GM19025 (cell line): ENCODE data around the gene TRIM41.
"Not testable (repeated sequence)": the region's sequence is repeated elsewhere in the genome, so short reads cannot be mapped to it uniquely, and the experiment has no call there.

ENCODE experiments used
- ATAC-seq: cut with Tn5 transposase; IDR thresholded peaks from one replicate; pipeline ENCODE4 v1.9.1; 2021; ENCODE audit warnings: mild to moderate bottlenecking, low read depth, moderate library complexity; ENCODE audit not compliant: unreplicated experiment

Gene TRIM41

DNA sequence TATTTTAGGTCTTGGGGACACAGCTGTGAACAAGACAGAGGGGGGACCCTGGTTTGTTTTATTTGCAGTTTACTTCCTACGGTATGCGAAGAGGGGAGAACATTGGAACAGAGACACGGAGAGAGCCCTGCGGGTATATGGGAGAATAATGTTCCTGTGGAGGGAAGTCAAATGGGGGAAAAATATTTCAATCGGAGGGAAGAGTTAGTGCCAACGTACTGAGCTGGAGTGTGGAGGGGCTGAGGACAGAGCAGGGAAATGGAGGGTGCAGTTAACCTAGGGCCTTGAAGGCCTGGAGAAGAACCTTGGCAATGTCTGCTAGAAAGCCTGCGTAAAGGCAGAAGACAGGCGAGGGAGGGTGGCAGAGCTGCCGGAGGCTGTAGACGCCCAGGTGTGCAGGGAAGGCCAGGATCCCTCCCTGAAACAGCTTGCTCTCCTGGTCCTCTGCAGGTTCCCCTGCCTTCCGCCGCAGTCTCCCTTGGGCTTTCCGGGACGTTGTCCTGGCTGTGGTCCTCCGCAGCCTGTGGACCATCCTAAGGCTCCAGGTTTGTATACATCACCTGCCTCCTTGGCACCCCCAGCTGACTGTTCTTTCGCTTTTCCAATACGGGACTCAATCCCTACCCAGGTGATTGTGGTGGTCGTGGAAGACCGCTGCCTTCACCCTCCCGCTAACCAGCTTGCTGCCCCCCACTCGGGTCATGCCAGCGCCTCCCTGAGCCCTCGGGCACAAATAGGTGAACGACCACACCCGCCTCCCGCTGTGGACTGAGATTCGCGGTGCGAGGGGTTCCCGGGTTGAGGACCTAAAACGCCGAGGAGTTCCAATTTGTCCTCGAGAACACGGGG is 22.6 kb downstream of the TRIM41 start:
- no peak for ATAC-seq

DNA sequence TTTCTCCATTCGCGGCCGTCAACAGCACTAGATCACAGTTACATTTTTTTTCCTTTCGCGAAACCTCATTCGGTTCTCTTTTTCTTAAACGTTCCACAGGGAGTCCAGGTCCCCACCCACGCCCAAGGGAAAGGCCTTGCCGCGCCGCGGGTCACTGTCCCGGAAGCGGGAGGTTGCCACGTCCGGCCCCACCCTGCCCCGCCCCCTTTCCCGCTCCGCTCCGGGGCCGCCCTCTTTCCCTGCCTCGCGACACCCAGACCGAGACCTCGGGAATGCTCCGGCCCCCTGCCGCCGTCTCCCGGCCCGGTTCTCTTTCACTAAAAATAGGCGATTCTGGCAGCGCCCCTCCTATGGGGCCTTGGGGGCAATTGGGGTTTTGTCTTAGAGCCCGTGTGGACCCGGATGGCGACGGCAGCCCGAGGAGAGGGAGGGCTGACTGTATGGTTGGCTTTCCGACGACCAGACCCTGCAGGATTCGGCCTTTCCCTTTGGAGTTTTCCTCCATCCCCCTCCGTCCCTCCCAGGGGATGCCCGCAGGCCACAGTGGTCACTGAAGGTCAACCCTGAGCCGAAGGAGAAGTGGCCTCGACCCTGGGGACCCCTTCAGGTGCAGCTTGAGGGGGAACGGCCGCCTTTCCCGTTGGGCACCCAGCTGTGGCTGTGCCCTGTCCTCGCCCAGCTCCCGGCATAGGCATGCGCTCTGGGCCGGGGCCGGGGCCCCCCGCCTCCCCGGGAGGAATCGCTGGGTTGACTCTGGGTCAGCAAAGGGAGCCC is 23.4 kb downstream of the TRIM41 start:
- peak; percentile 38 for ATAC-seq

DNA sequence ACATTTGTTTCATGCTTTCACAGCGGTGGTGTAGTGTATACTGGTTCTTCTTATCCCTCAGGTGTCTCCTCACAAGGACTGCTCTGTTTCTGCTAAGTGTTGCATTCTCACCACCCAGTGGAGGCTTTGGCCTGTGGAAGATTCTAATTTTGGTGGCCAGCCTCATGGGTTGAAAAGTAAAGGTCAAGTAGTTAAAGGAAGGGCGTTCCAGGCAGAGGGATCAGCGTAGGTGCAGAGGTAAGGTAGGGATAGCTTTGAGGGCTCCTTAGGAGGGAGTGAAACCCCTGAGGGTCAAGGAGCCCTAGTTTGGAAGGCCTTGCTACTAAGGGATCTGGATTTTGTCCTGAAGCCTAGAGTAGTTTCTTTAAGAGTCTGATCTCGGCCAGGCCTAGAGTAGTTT is 25.2 kb downstream of the TRIM41 start:
- no peak for ATAC-seq

DNA sequence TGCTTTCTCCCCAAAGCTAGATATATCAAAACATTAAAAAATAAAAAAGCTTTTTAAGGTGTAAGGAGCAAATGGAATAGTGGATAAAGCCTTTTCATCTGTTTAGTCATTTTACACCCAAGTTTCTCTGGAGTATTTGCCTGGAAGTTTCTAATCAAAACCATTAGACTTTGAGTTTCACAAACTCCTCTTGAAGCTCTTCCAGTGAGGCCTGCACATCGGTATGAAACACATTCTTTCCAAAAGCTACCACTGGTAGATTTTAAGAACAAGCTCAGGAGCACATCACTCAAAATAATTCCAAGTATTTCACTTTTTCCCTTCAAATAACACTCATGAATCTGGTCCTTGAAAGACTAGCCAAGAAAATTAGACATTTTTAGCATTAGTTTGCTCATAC is 32.2 kb downstream of the TRIM41 start:
- no peak for ATAC-seq

DNA sequence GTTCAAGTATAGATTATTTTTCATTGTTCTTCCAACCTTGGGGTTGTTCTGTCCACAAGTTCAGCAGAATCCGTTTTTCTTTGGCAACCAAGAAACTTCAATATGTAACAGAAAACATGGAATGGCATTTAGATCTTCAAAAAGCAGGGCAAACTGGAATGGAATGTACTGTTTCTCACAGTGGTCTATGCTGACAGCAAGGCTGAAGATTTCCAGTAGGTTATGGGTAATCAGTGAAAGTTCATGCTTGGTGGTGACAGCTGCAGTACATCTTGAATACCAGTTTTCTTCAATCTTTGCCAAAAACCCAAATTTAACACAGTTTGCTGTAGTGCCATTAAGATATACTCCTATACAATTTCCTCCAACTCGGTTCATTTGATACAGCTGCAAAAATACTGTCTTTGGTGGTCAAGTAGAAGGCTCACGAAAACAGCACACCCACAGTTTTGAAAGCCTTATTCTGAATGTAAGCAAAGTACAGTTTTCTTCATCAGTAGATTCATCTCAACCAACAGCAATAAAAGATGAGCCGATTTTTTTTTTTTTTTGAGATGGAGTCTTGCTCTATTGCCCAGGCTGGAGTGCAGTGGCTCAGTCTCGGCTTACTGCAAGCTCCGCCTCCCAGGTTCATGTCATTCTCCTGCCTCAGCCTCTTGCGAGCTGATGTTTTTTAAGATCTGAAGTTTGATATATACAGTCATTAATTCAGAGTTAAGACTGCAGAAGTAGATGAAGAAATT is 32.9 kb downstream of the TRIM41 start:
- no peak for ATAC-seq

DNA sequence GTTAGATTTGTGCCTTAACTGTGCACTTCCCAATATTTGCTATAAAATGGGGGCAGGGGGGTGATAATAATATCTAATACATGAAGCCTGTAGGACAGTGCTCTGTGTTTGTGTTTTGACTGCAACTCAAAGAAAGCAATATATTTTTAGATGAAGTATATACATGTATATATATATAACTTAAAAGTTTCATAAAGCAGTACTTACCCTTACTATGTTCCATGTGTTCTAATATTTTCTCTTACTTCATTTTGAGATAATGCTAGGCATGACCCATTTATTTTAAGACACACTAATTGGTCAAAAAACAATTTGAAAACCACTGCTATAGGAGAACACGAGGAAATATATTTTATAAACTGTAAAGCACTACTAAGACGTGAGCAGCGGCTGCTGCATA is 35.5 kb downstream of the TRIM41 start:
- ATAC-seq = no peak

DNA sequence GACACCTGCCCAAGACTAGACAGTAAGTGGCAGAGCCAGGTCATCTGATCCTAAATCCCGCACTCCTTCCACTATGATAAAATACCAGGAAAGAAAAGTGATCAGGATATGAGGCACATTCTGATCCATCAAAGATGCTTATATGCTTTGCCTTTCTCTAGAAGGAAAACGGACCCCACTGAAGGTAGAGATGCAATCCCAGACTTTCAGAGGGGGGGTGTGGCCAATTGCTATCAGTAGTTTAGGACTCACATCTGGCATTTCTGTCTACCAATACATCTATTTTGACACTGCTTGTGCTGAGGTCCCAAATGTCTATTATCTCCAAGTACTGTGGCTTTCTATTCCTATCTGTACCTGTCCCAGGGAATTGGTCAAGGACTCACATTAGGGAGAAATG is 36.2 kb downstream of the TRIM41 start:
- no peak for ATAC-seq

DNA sequence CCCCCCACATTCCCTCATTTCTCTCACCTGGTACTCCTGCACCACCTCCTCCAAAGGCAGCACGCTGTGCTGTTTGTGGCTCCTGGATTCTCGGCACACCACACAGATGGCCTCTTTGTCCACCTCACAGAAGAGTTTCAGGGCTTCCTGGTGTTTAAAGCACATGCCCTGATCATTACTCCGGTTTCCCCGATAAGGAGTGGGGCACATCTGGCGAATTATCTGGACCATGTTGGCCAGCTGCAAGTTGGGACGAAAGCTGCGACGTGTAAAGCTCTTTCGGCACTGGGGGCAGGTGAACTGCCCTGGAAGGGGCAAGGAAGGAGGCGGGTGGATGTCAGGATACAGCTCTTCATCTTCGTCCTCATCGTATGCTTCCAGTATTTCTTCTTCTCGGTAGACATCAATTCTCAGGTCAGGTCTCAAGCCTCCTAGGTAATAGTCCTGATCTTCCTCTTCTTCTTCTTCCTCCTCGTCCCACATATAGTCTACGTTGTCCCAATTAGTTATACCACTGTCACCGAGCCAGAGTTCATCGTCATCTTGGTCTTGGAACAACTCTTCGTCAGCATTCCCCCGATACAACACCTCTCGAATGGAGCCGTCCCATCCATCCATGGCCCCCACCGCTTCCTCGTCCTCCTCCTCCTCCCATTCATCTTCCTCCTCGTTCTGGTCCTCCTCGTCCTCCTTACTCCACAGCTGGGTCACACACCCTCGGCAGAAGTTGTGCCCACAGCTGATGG is 37.1 kb downstream of the TRIM41 start:
- no peak for ATAC-seq

DNA sequence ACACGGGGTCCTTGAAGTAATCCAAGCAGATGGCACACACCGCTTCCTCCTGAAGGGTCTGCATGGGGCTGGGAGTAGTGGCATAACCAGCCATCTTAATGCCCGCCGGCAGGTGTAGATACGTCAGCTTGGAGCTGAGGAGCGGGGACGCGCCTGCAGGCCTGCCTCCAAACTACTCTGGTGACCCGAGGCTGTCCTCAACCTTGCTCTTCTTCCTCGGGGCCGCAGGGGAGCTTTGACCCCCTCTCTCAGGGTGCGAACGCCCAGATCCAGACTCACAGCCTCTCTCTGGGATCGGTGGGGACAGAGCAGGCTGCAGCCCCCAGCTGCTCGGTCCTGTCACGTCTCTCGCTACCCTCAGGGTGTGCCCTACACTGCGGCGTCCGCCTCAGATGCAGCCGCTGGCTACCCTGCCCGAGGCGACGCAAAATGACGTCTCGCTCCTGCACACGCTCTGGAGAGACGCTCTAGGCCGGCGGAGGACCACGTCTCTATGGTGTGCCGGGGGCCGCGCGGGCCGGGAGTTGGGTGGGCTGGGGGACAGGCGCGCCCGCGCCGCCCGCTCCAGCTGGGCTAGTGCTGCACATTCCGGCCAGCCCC is 37.7 kb downstream of the TRIM41 start, which contains the start of gene TRIM52:
TRIM52 (minus strand) TSS at position 424 of the 600 bp plus-strand sequence; CDS start at position 94, 330 bp downstream.
- peak; percentile 76 for ATAC-seq

DNA sequence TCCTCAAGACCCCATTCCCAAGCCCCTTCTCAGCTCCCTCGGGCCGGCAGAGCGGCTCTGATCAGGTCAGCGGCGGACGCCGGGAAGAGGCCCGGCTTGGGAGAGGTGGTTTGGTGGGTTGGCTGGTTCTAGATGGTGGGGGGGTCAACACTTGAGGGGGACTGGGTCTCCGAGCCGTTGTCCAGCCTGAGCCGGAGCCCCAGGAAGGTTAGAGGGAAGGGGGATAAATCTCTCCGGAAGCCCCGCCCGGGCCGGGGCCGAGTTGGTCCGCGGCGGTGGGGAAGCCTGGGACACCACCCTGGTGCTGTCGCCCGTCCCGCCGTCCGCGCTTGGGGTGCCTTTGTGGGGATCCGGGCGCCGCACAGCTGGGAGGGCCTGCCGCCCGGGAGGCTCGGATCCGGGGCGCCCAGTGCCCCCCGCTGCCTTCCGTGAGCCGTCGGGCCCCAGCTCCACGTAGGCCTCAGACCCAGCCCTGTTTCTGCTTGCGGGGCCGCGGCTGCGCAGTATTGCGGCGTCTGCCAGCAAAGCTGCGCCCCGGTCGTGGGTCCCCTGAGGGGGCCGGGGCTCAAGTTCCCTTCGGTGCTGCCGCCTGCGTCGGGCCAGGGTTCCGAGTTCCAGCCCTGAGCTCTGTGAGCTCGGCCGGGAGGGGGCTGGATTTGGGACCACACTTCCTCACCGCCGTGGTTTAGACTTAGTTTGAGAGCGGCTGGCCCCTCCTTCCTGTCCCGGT is 38.4 kb downstream of the TRIM41 start:
- ATAC-seq = peak; percentile 52

DNA sequence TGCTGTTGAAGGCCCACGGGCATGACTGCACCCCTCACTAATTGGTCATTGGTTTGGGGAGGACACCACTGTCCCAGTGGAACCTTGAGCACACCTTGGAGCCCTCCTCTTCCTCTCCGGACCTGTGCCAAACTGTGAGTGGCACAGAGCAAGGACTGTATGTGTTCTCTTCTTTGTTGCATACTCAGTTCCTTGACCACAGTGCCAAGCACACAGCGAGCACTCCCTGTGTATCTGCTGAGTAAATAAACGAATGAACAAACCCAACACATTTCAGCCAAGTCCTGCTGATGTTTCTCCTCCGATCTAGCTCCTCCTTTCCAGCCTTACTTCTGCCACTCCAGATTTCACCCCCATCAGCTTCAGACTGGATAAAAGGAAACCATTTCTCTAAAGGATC is 40.6 kb downstream of the TRIM41 start:
- ATAC-seq = no peak

DNA sequence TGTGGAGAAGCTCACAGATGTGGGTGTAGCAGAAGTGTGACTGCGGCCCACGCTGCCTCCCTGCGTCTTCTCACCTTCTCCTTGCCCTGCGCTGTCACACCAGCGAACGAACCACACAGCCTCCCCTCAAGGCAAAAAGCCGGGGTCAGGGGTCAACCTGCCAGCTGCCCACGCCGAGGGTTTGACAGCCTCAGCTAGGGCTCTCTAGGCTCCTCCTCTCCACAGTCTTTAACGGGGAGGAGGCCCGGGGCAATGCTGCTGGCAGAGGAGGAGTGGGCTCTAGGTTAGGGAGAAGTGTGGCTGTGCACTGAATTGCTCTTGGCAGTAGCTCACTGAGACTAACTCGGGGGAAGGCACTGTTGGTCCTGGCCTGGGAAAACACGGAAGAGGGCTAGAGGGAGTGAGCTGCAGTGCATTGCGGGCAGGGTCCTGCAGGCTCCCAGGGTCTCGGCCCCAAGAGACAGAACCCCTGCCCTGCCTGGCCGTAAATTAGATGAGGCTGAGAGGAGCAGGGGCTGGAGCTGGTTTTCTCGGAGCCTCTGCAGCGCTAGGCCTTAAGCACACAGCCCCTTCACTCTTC is 42.1 kb downstream of the TRIM41 start:
- no peak for ATAC-seq

DNA sequence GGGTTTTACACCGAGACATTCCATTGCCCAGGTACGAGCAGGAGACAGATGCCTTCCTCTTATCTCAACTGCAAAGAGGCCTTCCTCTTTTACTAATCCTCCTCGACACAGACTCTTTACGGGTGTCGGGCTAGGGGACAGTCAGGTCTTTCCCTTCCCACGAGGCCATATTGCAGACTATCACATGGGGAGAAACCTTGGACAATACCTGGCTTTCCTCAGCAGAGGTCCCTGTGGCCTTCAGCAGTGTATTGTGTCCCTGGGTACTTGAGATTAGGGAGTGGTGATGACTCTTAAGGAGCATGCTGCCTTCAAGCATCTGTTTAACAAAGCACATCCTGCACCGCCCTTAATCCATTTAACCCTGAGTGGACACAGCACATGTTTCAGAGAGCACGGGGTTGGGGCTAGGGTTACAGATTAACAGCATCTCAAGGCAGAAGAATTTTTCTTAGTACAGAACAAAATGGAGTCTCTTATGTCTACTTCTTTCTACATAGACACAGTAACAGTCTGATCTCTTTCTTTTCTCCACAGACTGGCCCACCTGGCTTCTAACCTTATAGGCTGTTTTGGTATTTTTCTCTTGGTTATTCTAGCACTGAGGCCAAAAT is 44.3 kb downstream of the TRIM41 start:
- ATAC-seq = not testable (repeated sequence)

DNA sequence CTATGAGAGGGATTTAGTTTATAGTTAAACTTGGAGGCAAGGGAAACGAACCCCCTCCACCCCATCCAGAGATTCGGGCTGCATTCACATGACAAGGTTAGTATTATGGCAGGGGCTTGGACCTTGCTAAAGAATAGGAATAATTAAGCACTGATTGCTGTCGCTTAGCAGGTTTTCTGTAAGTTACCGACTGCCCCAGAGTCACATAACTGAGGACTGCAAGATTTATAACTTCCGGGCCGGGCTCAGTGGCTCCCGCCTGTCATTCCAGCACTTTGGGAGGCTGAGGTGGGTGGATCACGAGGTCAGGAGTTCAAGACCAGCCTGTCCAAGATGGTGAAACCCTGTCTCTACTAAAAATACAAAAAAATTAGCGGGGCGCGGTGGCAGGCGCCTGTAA is 44.8 kb downstream of the TRIM41 start:
- not testable (repeated sequence) for ATAC-seq

DNA sequence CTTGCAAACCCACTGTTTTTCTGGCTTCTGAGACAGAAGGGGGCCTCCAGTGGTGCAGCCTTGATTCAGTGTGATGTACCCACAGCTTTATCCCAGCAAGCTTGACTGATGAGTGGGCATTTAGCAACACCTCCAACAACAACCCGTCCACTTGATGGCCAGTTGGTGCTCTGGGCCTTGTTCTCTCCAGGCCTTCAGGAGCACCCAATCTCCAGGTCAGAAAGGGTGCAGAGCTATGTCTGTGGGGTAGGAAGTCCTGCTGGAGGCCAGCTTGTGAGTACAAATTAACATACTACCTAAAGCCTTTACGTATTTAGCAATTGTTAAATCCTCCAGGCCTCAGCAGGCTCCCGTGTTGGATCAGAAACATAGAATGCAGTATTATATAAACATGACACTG is 48.0 kb downstream of the TRIM41 start:
- no peak for ATAC-seq

DNA sequence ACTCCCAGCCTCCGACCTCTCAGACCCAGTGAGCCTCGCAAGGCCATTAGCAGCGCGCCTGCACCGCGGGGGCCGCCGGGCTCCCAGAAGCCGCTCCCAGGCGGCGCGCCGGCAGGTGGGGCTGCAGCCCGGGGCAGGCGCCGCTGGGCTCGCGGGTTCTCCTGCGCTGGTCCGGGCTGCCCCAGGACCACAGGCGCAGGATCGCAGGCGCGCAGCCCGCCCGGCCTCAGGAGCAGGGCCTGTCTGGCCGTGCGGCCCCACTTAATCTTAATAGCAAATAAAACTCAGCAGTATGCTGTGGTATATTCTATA is 50.3 kb downstream of the TRIM41 start:
- ATAC-seq = not testable (repeated sequence)

DNA sequence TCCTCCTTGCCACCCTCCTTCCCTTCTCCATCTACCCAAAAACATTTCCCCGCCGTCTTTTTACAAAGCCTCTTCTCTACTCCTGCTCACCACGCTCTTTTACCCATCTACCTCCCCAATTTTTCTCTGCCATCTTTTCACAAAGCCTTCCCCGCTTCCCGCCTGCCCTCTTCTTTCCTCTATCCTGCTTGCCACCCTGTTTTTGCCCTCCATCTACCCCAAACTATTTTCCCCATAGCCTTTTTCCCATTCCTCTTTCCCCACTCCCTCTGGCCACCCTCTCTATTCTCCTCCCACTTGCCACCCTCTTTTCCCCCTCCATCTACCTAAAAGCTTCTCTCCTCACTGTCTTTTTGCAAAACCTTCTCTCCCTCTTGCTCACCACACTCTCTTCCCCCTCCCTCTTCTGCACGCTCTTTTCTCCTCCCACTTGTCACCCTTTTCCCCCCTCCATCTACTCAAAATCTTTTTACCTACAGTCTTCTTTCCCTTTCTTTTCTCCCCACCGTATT is 57.2 kb downstream of the TRIM41 start:
- no peak for ATAC-seq
